Stimulated activated CD4-positive, alpha-beta T cell treated with anti-CD3 and anti-CD28 coated beads, Interleukin-2, amount 100 ng/mL, for 48 hours (primary cell): Measurements from ENCODE around the gene SPDYC.

Experiments
- DNase-seq, 2 donors: peaks; one replicate each; pipeline ENCODE4 v3.0.0-alpha.2; 2020

Gene SPDYC

GRCh38 chr11:65170058-65170534, at the start of gene SPDYC:
Gene SPDYC, plus strand, starts transcription at chr11:65170233. Its CDS starts 1,125 bp downstream, at chr11:65171358.
- no peak for DNase-seq

GRCh38 chr11:65120831-65121230, 49.2 kb upstream of the SPDYC start:
- DNase-seq, result no peak

GRCh38 chr11:65121447-65121864, 48.6 kb upstream of the SPDYC start:
- no peak for DNase-seq

GRCh38 chr11:65121865-65122696, 48.0 kb upstream of the SPDYC start, which contains the start of the genes FAU and MRPL49:
Gene FAU, minus strand, starts transcription at chr11:65122134. Its CDS starts 321 bp downstream, at chr11:65121813.
Gene MRPL49, plus strand, starts transcription at chr11:65122321. Its CDS starts 26 bp downstream, at chr11:65122347.
- peak; percentile 97 to 98 for DNase-seq

GRCh38 chr11:65124480-65125196, 45.4 kb upstream of the SPDYC start:
- DNase-seq, result no peak

GRCh38 chr11:65125197-65126056, 44.6 kb upstream of the SPDYC start:
- no peak for DNase-seq

- no peak for DNase-seq
Observed at GRCh38 chr11:65126624-65127274, 43.3 kb upstream of the SPDYC start.

GRCh38 chr11:65127473-65128181, 42.4 kb upstream of the SPDYC start:
- no peak for DNase-seq

GRCh38 chr11:65128182-65129145, 41.6 kb upstream of the SPDYC start:
- no peak for DNase-seq

GRCh38 chr11:65129649-65130441, 40.2 kb upstream of the SPDYC start:
- no peak for DNase-seq

GRCh38 chr11:65130631-65131416, 39.2 kb upstream of the SPDYC start:
- no peak for DNase-seq

- no peak for DNase-seq
Observed at GRCh38 chr11:65131417-65131776, 38.6 kb upstream of the SPDYC start.

- DNase-seq, result no peak
Observed at GRCh38 chr11:65131895-65132237, 38.2 kb upstream of the SPDYC start.

GRCh38 chr11:65132238-65132987, 37.6 kb upstream of the SPDYC start:
- DNase-seq, result no peak

- DNase-seq, result no peak
Observed at GRCh38 chr11:65132988-65133700, 36.9 kb upstream of the SPDYC start.

- no peak for DNase-seq
Observed at GRCh38 chr11:65133724-65134123, 36.3 kb upstream of the SPDYC start.

GRCh38 chr11:65134240-65134951, 35.6 kb upstream of the SPDYC start, which contains the start of gene SYVN1:
Gene SYVN1, minus strand, starts transcription at chr11:65134519. Its CDS starts 918 bp downstream, at chr11:65133601.
- peak; percentile 86 to 89 for DNase-seq
